Measurements from ENCODE around the gene TRIO.

The TRIO gene

GRCh38 chr5:14180437-14180836, 37.3 kb downstream of the TRIO start:
- peaks cover 76% of the 10 kb centered on the region for H3K4me1 ChIP-seq (ENCODE audit: insufficient read depth, low read length)
- no peaks in the 10 kb centered on the region for H3K27me3 ChIP-seq (ENCODE audit: insufficient read depth, low read length)
- no peak overlapping the region for H3K9ac ChIP-seq (ENCODE audit: low read depth, low read length)
- no peaks in the 10 kb centered on the region for H3K36me3 ChIP-seq (ENCODE audit: insufficient read depth, low read length)
- no peak overlapping the region for H3K4me3 ChIP-seq (ENCODE audit: low read length)
- H3K9me3 ChIP-seq (ENCODE audit: insufficient read depth, low read depth, low read length), result no peaks in the 10 kb centered on the region
- WGBS, result 90% methylated on average over 3 of the region's 3 CpGs
- H3K27ac ChIP-seq (ENCODE audit: low read depth, low read length), result no peak overlapping the region

- H3K9ac ChIP-seq (ENCODE audit: low read depth, low read length), result no peak overlapping the region
- WGBS, result 72% methylated on average over 11 of the region's 11 CpGs
- H3K36me3 ChIP-seq (ENCODE audit: insufficient read depth, low read length), result no peaks in the 10 kb centered on the region
- peaks cover 82% of the 10 kb centered on the region for H3K4me1 ChIP-seq (ENCODE audit: insufficient read depth, low read length)
- H3K9me3 ChIP-seq (ENCODE audit: insufficient read depth, low read depth, low read length), result no peaks in the 10 kb centered on the region
- no peaks in the 10 kb centered on the region for H3K27me3 ChIP-seq (ENCODE audit: insufficient read depth, low read length)
- no peak overlapping the region for H3K27ac ChIP-seq (ENCODE audit: low read depth, low read length)
- H3K4me3 ChIP-seq (ENCODE audit: low read length), result no peak overlapping the region
Observed at GRCh38 chr5:14181299-14181968, 38.3 kb downstream of the TRIO start.

GRCh38 chr5:14182761-14183160, 39.6 kb downstream of the TRIO start:
- Histone ChIP-seq H3K27ac (ENCODE audit: low read depth, low read length) (no peak overlapping the region), H3K27me3 (ENCODE audit: insufficient read depth, low read length) (no peaks in the 10 kb centered on the region), H3K4me1 (ENCODE audit: insufficient read depth, low read length) (peaks cover 81% of the 10 kb centered on the region), H3K4me3 (ENCODE audit: low read length) (no peak overlapping the region), H3K9ac (ENCODE audit: low read depth, low read length) (no peak overlapping the region), H3K9me3 (ENCODE audit: insufficient read depth, low read depth, low read length) (no peaks in the 10 kb centered on the region), H3K36me3 (ENCODE audit: insufficient read depth, low read length) (no peaks in the 10 kb centered on the region)
- WGBS, result 67% methylated on average over 5 of the region's 5 CpGs

- Histone ChIP-seq H3K36me3 (ENCODE audit: insufficient read depth, low read length) (no peaks in the 10 kb centered on the region), H3K9ac (ENCODE audit: low read depth, low read length) (no peak overlapping the region), H3K27ac (ENCODE audit: low read depth, low read length) (no peak overlapping the region), H3K27me3 (ENCODE audit: insufficient read depth, low read length) (no peaks in the 10 kb centered on the region), H3K4me1 (ENCODE audit: insufficient read depth, low read length) (peaks cover 81% of the 10 kb centered on the region), H3K9me3 (ENCODE audit: insufficient read depth, low read depth, low read length) (no peaks in the 10 kb centered on the region), H3K4me3 (ENCODE audit: low read length) (no peak overlapping the region)
- 68% methylated on average over 7 of the region's 8 CpGs for WGBS
Observed at GRCh38 chr5:14183187-14183939, 40.2 kb downstream of the TRIO start.

- 87% methylated on average over 7 of the region's 7 CpGs for WGBS
- H3K9me3 ChIP-seq (ENCODE audit: insufficient read depth, low read depth, low read length), result no peaks in the 10 kb centered on the region
Observed at GRCh38 chr5:14184082-14184481, 40.9 kb downstream of the TRIO start.

GRCh38 chr5:14184725-14185124, 41.6 kb downstream of the TRIO start:
- H3K9ac ChIP-seq (ENCODE audit: low read depth, low read length), result no peak overlapping the region
- peaks cover 72% of the 10 kb centered on the region for H3K4me1 ChIP-seq (ENCODE audit: insufficient read depth, low read length)
- 91% methylated on average over 11 of the region's 11 CpGs for WGBS
- no peaks in the 10 kb centered on the region for H3K27me3 ChIP-seq (ENCODE audit: insufficient read depth, low read length)
- no peaks in the 10 kb centered on the region for H3K36me3 ChIP-seq (ENCODE audit: insufficient read depth, low read length)
- no peaks in the 10 kb centered on the region for H3K9me3 ChIP-seq (ENCODE audit: insufficient read depth, low read depth, low read length)
- no peak overlapping the region for H3K4me3 ChIP-seq (ENCODE audit: low read length)
- H3K27ac ChIP-seq (ENCODE audit: low read depth, low read length), result no peak overlapping the region

More at GRCh38 chr5:14184082-14184481, 40.9 kb downstream of the TRIO start:
- Histone ChIP-seq H3K27me3 (ENCODE audit: insufficient read depth, low read length) (no peaks in the 10 kb centered on the region), H3K9ac (ENCODE audit: low read depth, low read length) (no peak overlapping the region), H3K27ac (ENCODE audit: low read depth, low read length) (no peak overlapping the region), H3K4me3 (ENCODE audit: low read length) (no peak overlapping the region), H3K4me1 (ENCODE audit: insufficient read depth, low read length) (peaks cover 79% of the 10 kb centered on the region), H3K36me3 (ENCODE audit: insufficient read depth, low read length) (no peaks in the 10 kb centered on the region)

GRCh38 chr5:14185326-14186058, 42.4 kb downstream of the TRIO start:
- no peak overlapping the region for H3K27ac ChIP-seq (ENCODE audit: low read depth, low read length)

DNA sequence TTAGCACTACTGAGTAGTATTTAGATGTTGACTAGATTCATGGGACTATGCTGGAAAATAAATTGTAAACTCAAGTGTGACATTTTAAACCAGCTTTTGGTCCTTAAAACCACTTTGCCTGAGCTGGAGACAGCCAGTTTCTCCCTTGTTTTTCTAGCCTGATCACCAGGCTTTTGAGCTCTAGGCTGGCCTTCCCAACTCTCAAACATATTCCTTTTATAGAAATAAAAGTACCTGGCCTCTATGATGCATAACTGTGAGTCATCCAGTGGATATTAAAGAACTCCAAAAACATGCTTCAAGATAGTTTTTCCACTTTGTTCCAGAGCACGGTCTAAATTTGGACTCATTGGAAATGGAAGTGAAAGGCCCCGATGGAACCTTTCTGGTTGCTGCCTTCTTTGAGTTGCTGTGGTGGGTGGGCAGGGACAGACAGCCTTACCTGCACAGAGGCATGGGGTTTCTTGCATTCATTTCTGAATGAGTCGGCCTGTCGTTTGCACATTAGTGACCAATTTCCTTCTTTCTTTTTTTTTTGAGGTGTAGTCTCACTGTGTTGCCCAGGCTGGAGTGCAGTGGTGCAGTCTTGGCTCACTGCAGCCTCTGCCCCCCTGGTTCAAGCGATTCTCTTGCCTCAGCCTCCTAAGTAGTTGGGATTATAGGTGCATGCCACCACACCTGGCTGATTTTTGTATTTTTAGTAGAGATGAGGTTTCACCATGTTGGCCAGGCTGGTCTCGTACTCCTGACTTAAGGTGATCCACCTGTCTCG, 43.1 kb downstream of the TRIO start:
- Histone ChIP-seq H3K9ac (ENCODE audit: low read depth, low read length) (no peak overlapping the region), H3K9me3 (ENCODE audit: insufficient read depth, low read depth, low read length) (no peaks in the 10 kb centered on the region), H3K27me3 (ENCODE audit: insufficient read depth, low read length) (no peaks in the 10 kb centered on the region), H3K4me3 (ENCODE audit: low read length) (no peak overlapping the region), H3K4me1 (ENCODE audit: insufficient read depth, low read length) (peaks cover 75% of the 10 kb centered on the region), H3K36me3 (ENCODE audit: insufficient read depth, low read length) (no peaks in the 10 kb centered on the region), H3K27ac (ENCODE audit: low read depth, low read length) (no peak overlapping the region)
- 91% methylated on average over 7 of the region's 7 CpGs for WGBS

More at GRCh38 chr5:14185326-14186058, 42.4 kb downstream of the TRIO start:
- peaks cover 77% of the 10 kb centered on the region for H3K4me1 ChIP-seq (ENCODE audit: insufficient read depth, low read length)
- H3K27me3 ChIP-seq (ENCODE audit: insufficient read depth, low read length), result no peaks in the 10 kb centered on the region
- no peaks in the 10 kb centered on the region for H3K9me3 ChIP-seq (ENCODE audit: insufficient read depth, low read depth, low read length)
- 70% methylated on average over 7 of the region's 7 CpGs for WGBS
- H3K36me3 ChIP-seq (ENCODE audit: insufficient read depth, low read length), result no peaks in the 10 kb centered on the region
- no peak overlapping the region for H3K4me3 ChIP-seq (ENCODE audit: low read length)
- H3K9ac ChIP-seq (ENCODE audit: low read depth, low read length), result no peak overlapping the region

DNA sequence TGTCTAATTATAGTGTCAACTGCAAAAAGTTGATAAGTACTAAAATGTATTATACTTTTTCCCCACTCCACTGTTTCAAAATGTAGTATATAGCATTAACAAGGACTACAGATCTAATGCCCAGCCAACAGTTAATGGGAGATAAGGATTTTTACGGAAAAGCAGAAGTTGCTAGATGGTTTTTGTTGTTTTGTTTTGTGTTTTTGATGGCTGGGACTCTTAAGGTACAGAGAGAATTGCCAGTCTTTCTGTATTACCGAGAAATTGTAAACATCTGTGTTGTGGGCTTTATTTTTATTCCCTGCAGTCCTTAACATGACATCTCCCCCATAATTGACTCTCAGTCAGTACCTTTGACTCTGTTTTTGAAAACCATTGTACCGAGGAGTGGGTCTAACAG, 44.0 kb downstream of the TRIO start:
- no peak overlapping the region for H3K27ac ChIP-seq (ENCODE audit: low read depth, low read length)
- H3K36me3 ChIP-seq (ENCODE audit: insufficient read depth, low read length), result no peaks in the 10 kb centered on the region
- H3K4me1 ChIP-seq (ENCODE audit: insufficient read depth, low read length), result peaks cover 68% of the 10 kb centered on the region
- H3K4me3 ChIP-seq (ENCODE audit: low read length), result no peak overlapping the region
- H3K9ac ChIP-seq (ENCODE audit: low read depth, low read length), result no peak overlapping the region
- 75% methylated on average over 3 of the region's 3 CpGs for WGBS
- H3K27me3 ChIP-seq (ENCODE audit: insufficient read depth, low read length), result no peaks in the 10 kb centered on the region
- no peaks in the 10 kb centered on the region for H3K9me3 ChIP-seq (ENCODE audit: insufficient read depth, low read depth, low read length)

DNA sequence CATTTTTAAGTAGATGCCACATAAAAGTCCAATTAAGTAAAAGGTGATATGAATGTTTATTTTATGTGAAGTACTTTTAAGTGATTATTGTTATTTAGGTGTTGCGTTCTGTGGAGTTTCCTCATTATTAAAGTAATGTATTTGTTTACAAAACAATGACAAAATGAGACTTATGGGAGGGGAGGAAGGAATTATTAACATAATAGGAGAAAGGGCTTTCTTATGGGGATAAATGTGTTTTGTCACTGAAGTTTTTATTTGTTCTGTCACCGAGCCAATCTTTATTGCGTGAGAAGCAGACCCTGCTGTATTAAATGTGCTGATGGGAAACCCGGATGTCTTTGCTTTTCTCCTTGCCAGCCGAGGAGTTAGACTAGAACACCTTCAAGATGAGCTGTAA, 44.5 kb downstream of the TRIO start:
- no peak overlapping the region for H3K9ac ChIP-seq (ENCODE audit: low read depth, low read length)
- no peaks in the 10 kb centered on the region for H3K9me3 ChIP-seq (ENCODE audit: insufficient read depth, low read depth, low read length)
- H3K27ac ChIP-seq (ENCODE audit: low read depth, low read length), result no peak overlapping the region; the same call in 1 of the 2 replicates
- peaks cover 63% of the 10 kb centered on the region for H3K4me1 ChIP-seq (ENCODE audit: insufficient read depth, low read length)
- H3K27me3 ChIP-seq (ENCODE audit: insufficient read depth, low read length), result no peaks in the 10 kb centered on the region
- H3K4me3 ChIP-seq (ENCODE audit: low read length), result no peak overlapping the region
- 70% methylated on average over 5 of the region's 5 CpGs for WGBS
- H3K36me3 ChIP-seq (ENCODE audit: insufficient read depth, low read length), result no peaks in the 10 kb centered on the region
